HCT116 (cell line): ENCODE measurements around the gene GRIN3A.

Experiments
- ATF3 ChIP-seq: IDR thresholded peaks from 2 replicates; pipeline ENCODE4 v1.6.1; 2012
- CTCF ChIP-seq, 3 experiments: fragments of 200-600 bp in 1 of 3; sonication (generic) in 1 of 3; IDR thresholded peaks in 2 of 3; conservative IDR thresholded peaks in 1 of 3; 2 replicates each; pipeline ENCODE4 v1.5.1; 2012 to 2017; ENCODE audit warnings: low read depth in 2 of 3, low read length in 2 of 3, antibody characterized with exemption in 1 of 3, borderline replicate concordance in 1 of 3, control low read depth in 1 of 3, mild to moderate bottlenecking in 1 of 3, mixed read lengths in 1 of 3, mixed run types in 1 of 3, moderate library complexity in 1 of 3; ENCODE audit not compliant: insufficient read depth in 1 of 3
- EGR1 ChIP-seq: IDR thresholded peaks from 2 replicates; pipeline ENCODE4 v1.6.1; 2012; ENCODE audit warnings: low read depth
- EZH2 ChIP-seq: fragments of 200-600 bp; sonication (generic); IDR thresholded peaks from 2 replicates; pipeline ENCODE4 v1.6.1; 2017; ENCODE audit warnings: antibody characterized with exemption, mixed run types
- EZH2phosphoT487 ChIP-seq: fragments of 200-600 bp; IDR thresholded peaks from 2 replicates; pipeline ENCODE4 v1.6.1; 2018; ENCODE audit warnings: antibody characterized with exemption, borderline replicate concordance
- POLR2A ChIP-seq: IDR thresholded peaks from 2 replicates; pipeline ENCODE4 v1.7.0; 2011; ENCODE audit warnings: borderline replicate concordance; ENCODE audit not compliant: insufficient read depth, insufficient read length; ENCODE audit errors: extremely low read depth
- POLR2AphosphoS5 ChIP-seq: IDR thresholded peaks from 2 replicates; pipeline ENCODE4 v1.6.1; 2011; ENCODE audit warnings: mild to moderate bottlenecking, low read depth, low read length, moderate library complexity
- REST ChIP-seq: IDR thresholded peaks from 2 replicates; pipeline ENCODE4 v1.6.1; 2012; ENCODE audit warnings: low read depth
- SIN3A ChIP-seq: IDR thresholded peaks from 2 replicates; pipeline ENCODE4 v1.6.1; 2012; ENCODE audit warnings: low read depth
- SRF ChIP-seq: IDR thresholded peaks from 2 replicates; pipeline ENCODE4 v1.6.1; 2012; ENCODE audit warnings: low read depth
- TCF7L2 ChIP-seq: IDR thresholded peaks from 2 replicates; pipeline ENCODE4 v1.7.0; 2011; ENCODE audit warnings: borderline replicate concordance, inconsistent platforms; ENCODE audit not compliant: insufficient read depth, insufficient read length; ENCODE audit errors: extremely low read depth
- ZFX ChIP-seq: fragments of 450-650 bp; IDR thresholded peaks from 2 replicates; pipeline ENCODE4 v1.6.1; 2017
- ZNF274 ChIP-seq: fragments of 200-500 bp; sonication (Bioruptor generic); IDR thresholded peaks from 2 replicates; pipeline ENCODE4 v1.6.1; 2014; ENCODE audit warnings: mild to moderate bottlenecking, low read depth, low read length, inconsistent platforms

GRCh38 chr9:101572316-101572715 lies 166.1 kb downstream of the GRIN3A start:
- TF ChIP-seq CTCF (IDR thresholded peaks at IDR 0.05 in 2 of 3, conservative IDR thresholded peaks at IDR 0.05 in 1 of 3; ENCODE audit: borderline replicate concordance in 1 of 3, insufficient read depth in 1 of 3, low read depth in 2 of 3, low read length in 2 of 3) (no peak), EGR1 (no peak), EZH2phosphoT487 (no peak), ATF3 (no peak), POLR2A (no peak), ZNF274 (no peak), EZH2 (no peak), REST (no peak), SRF (no peak), ZFX (no peak), POLR2AphosphoS5 (no peak), TCF7L2 (no peak), SIN3A (no peak)
